Neural progenitor cell (in vitro differentiated cells): Measurements from ENCODE around the gene ZMIZ1. TPM values are rescaled to one million over a fixed set of nuclear protein-coding genes. Genes with fewer than 3 reads are reported as not detected.
A peak's percentile ranks its signal among the peaks of the same experiment; 100 is the strongest.

Experiments used
- DNase-seq: peaks from one replicate; pipeline ENCODE4 v3.0.0-alpha.2; 2016; ENCODE audit warnings: low spot score
- H2AFZ ChIP-seq: fragments of 200-600 bp; sonication (generic); replicated peaks from 2 replicates; pipeline ENCODE4 v1.6.1; 2016; ENCODE audit warnings: antibody characterized with exemption
- H3F3A ChIP-seq: fragments of 200-600 bp; sonication (generic); 2 replicates; pipeline ENCODE4 v1.6.1; 2016; ENCODE audit warnings: antibody characterized with exemption, low read depth
- H3K27ac ChIP-seq: fragments of 200-600 bp; sonication (generic); 2 replicates; pipeline ENCODE4 v1.5.1; 2016; ENCODE audit warnings: mild to moderate bottlenecking
- H3K27me3 ChIP-seq: fragments of 200-600 bp; sonication (generic); 2 replicates; pipeline ENCODE4 v1.6.1; 2016; ENCODE audit warnings: mild to moderate bottlenecking, moderate library complexity
- H3K36me3 ChIP-seq: fragments of 200-600 bp; sonication (generic); 2 replicates; pipeline ENCODE4 v1.5.1; 2016
- H3K4me1 ChIP-seq: fragments of 200-600 bp; sonication (generic); 2 replicates; pipeline ENCODE4 v1.6.1; 2016; ENCODE audit warnings: mixed run types
- H3K4me2 ChIP-seq: fragments of 200-600 bp; sonication (generic); 2 replicates; pipeline ENCODE4 v1.6.1; 2016
- H3K4me3 ChIP-seq: fragments of 200-600 bp; sonication (generic); 2 replicates; pipeline ENCODE4 v1.5.1; 2016
- H3K79me2 ChIP-seq: fragments of 200-600 bp; sonication (generic); 2 replicates; pipeline ENCODE4 v1.6.1; 2016; ENCODE audit warnings: low read depth
- H3K9ac ChIP-seq: fragments of 200-600 bp; sonication (generic); 2 replicates; pipeline ENCODE4 v1.6.1; 2016
- H3K9me3 ChIP-seq: fragments of 200-600 bp; sonication (generic); 2 replicates; pipeline ENCODE4 v1.5.1; 2016; ENCODE audit warnings: low read depth
- H4K20me1 ChIP-seq: fragments of 200-600 bp; sonication (generic); 2 replicates; pipeline ENCODE4 v1.6.1; 2016; ENCODE audit warnings: low read depth
- H3K27ac Mint-ChIP-seq: 3 replicates; pipeline ENCODE4 v1.8.0; 2021; ENCODE audit warnings: mixed read lengths
- H3K27me3 Mint-ChIP-seq: 2 replicates; pipeline ENCODE4 v1.8.0; 2022; ENCODE audit warnings: low read depth, mild to moderate bottlenecking, inconsistent platforms, moderate library complexity, mixed read lengths; ENCODE audit not compliant: insufficient read depth
- H3K36me3 Mint-ChIP-seq: 3 replicates; pipeline ENCODE4 v1.8.0; 2021; ENCODE audit warnings: mixed read lengths
- H3K4me1 Mint-ChIP-seq: 3 replicates; pipeline ENCODE4 v1.8.0; 2021; ENCODE audit warnings: mixed read lengths
- H3K4me3 Mint-ChIP-seq: 3 replicates; pipeline ENCODE4 v1.8.0; 2021; ENCODE audit warnings: mild to moderate bottlenecking, moderate library complexity, mixed read lengths
- H3K9me3 Mint-ChIP-seq: 3 replicates; pipeline ENCODE4 v1.8.0; 2020; ENCODE audit warnings: mixed read lengths
- EZH2 ChIP-seq: fragments of 200-600 bp; sonication (generic); IDR thresholded peaks from 2 replicates; pipeline ENCODE4 v1.6.1; 2017; ENCODE audit warnings: antibody characterized with exemption, mild to moderate bottlenecking, moderate library complexity
- EZH2phosphoT487 ChIP-seq: fragments of 200-600 bp; sonication (generic); IDR thresholded peaks from 2 replicates; pipeline ENCODE4 v1.6.1; 2017; ENCODE audit warnings: antibody characterized with exemption
- total RNA-seq: library from RNA; depleted of rRNA; stranded (reverse); fragments of >200 nt; gene quantifications from 2 replicates; pipeline ENCODE4 v1.2.3, GENCODE V29; 2015; ENCODE audit warnings: low replicate concordance
- TF ChIP-seq, protein P1 (sequence below): fragments of 200-600 bp; sonication (generic); IDR thresholded peaks from 2 replicates; pipeline ENCODE4 v1.5.1; 2017; ENCODE audit warnings: antibody characterized with exemption, mild to moderate bottlenecking

ZMIZ1 gene
- total RNA-seq, 1 donor from 2014 or later: 5.8 TPM

DNA sequence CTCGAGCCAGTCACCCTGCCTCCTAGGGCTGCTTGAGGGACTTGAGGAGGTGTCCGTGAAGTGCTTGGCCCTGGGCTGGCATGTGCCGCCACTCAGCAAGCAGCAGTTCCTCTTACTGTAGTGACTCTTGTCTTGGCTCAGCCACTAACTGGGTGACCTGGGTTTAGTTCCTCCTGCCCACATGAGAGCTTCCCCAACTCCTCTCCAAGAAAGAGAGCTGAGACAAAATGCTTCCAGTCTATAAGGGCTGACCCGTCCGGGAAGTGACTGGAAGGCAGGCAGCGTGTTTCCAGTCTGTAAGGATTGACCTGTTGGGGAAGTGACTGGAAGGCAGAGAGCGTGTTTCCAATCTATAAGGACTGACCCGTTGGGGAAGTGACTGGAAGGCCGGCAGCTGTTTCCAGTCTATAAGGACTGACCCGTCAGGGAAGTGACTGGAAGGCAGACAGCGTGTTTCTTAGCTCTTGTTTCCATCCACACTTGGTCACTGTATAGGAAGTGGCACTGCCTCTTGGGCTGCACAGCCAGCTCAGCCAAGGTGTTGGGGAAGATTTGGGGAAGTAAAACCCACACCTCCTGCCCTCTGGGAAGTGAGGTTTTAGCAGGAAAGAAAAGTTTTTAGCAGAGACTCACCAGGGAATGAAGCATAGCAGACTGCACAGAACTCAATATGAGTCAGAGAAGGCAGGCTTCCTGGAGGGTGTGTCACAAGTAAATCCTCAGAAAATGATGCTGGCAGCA is 225.2 kb downstream of the ZMIZ1 start:
- Mint-ChIP-seq H3K4me3 (no peak overlapping the region), H3K4me1 (no peaks in the 10 kb centered on the region), H3K27me3 (peaks cover 5% of the 10 kb centered on the region), H3K27ac (peak overlapping the region; percentile 37), H3K36me3 (peaks cover 33% of the 10 kb centered on the region), H3K9me3 (no peaks in the 10 kb centered on the region)
- Histone ChIP-seq H3K27me3 (no peaks in the 10 kb centered on the region), H3K9me3 (no peaks in the 10 kb centered on the region), H4K20me1 (peaks cover 10% of the 10 kb centered on the region), H3K4me1 (no peaks in the 10 kb centered on the region), H3K4me2 (no peak overlapping the region), H3K36me3 (no peaks in the 10 kb centered on the region), H3K79me2 (no peaks in the 10 kb centered on the region), H2AFZ (no peak overlapping the region), H3K27ac (no peak overlapping the region), H3F3A (no peaks in the 10 kb centered on the region), H3K4me3 (no peak overlapping the region), H3K9ac (no peak overlapping the region)
- DNase-seq: no peak
- TF ChIP-seq, protein P1, sequence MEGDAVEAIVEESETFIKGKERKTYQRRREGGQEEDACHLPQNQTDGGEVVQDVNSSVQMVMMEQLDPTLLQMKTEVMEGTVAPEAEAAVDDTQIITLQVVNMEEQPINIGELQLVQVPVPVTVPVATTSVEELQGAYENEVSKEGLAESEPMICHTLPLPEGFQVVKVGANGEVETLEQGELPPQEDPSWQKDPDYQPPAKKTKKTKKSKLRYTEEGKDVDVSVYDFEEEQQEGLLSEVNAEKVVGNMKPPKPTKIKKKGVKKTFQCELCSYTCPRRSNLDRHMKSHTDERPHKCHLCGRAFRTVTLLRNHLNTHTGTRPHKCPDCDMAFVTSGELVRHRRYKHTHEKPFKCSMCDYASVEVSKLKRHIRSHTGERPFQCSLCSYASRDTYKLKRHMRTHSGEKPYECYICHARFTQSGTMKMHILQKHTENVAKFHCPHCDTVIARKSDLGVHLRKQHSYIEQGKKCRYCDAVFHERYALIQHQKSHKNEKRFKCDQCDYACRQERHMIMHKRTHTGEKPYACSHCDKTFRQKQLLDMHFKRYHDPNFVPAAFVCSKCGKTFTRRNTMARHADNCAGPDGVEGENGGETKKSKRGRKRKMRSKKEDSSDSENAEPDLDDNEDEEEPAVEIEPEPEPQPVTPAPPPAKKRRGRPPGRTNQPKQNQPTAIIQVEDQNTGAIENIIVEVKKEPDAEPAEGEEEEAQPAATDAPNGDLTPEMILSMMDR: no peak
- TF ChIP-seq EZH2 (no peak), EZH2phosphoT487 (no peak)

DNA sequence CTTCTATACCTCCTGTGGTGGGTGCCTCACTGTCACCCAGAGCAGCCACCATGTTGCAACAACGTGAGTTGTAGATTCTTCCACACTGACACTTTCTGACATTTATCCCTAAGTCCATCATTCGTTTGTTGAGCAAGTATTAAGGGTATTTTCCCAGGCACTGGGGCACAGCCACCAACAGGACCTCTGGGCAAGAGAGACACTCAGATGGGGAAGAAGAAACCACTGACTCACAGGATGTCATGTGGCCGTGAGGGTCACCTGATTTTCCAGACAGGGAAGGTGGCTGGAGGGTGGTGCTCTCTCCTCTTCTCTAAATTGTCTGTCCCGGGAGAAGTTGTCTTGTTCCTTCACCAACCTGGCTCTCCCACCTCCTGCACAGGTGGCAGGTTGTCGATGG is 226.8 kb downstream of the ZMIZ1 start:
- Histone ChIP-seq H3F3A (no peaks in the 10 kb centered on the region), H3K27ac (no peak overlapping the region), H3K9ac (no peak overlapping the region), H4K20me1 (peaks cover 6% of the 10 kb centered on the region), H3K36me3 (no peaks in the 10 kb centered on the region), H3K79me2 (no peaks in the 10 kb centered on the region), H2AFZ (no peak overlapping the region), H3K9me3 (no peaks in the 10 kb centered on the region), H3K4me1 (no peaks in the 10 kb centered on the region), H3K4me3 (no peak overlapping the region), H3K4me2 (no peak overlapping the region), H3K27me3 (no peaks in the 10 kb centered on the region)
- no peaks in the 10 kb centered on the region for H3K9me3 Mint-ChIP-seq
- H3K36me3 Mint-ChIP-seq: peaks cover 36% of the 10 kb centered on the region
- no peaks in the 10 kb centered on the region for H3K4me1 Mint-ChIP-seq
- TF ChIP-seq EZH2: no peak
- no peak for TF ChIP-seq EZH2phosphoT487
- TF ChIP-seq, protein P1: no peak
- peaks cover 5% of the 10 kb centered on the region for H3K27me3 Mint-ChIP-seq
- DNase-seq: no peak
- no peak overlapping the region for H3K27ac Mint-ChIP-seq
- H3K4me3 Mint-ChIP-seq: no peak overlapping the region

DNA sequence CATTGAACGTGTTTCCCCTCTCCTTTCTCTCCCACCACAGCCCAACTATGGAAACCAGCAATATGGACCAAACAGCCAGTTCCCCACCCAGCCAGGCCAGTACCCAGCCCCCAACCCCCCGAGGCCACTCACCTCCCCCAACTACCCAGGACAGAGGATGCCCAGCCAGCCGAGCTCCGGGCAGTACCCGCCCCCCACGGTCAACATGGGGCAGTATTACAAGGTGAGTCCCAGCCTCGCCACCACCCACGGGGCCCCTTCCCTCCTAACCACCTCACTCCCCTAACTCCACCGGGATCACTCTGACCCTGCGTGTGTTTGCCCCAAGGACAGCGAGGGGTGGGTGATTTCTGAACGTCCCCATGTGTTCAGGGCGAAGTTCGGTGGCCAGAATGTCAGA is 227.7 kb downstream of the ZMIZ1 start:
- no peak overlapping the region for H3K4me2 ChIP-seq
- no peaks in the 10 kb centered on the region for H3K4me1 Mint-ChIP-seq
- H3K27ac ChIP-seq: no peak overlapping the region
- H3K4me3 ChIP-seq: no peak overlapping the region
- no peak for TF ChIP-seq EZH2phosphoT487
- no peak for TF ChIP-seq EZH2
- TF ChIP-seq, protein P1: no peak
- H3F3A ChIP-seq: no peaks in the 10 kb centered on the region
- no peaks in the 10 kb centered on the region for H3K27me3 ChIP-seq
- H3K27me3 Mint-ChIP-seq: peaks cover 5% of the 10 kb centered on the region
- H3K27ac Mint-ChIP-seq: no peak overlapping the region
- DNase-seq: no peak
- H3K36me3 ChIP-seq: no peaks in the 10 kb centered on the region
- no peak overlapping the region for H3K9ac ChIP-seq
- H3K9me3 Mint-ChIP-seq: no peaks in the 10 kb centered on the region
- no peaks in the 10 kb centered on the region for H3K79me2 ChIP-seq
- H2AFZ ChIP-seq: no peak overlapping the region
- H3K4me1 ChIP-seq: no peaks in the 10 kb centered on the region
- H3K9me3 ChIP-seq: no peaks in the 10 kb centered on the region
- peaks cover 38% of the 10 kb centered on the region for H3K36me3 Mint-ChIP-seq
- peaks cover 6% of the 10 kb centered on the region for H4K20me1 ChIP-seq
- no peak overlapping the region for H3K4me3 Mint-ChIP-seq
